ENCODE measurements around the gene LRMDA. TPM values are rescaled to one million over a fixed set of nuclear protein-coding genes. Genes with fewer than 3 reads are reported as not detected.

LRMDA gene
- total RNA-seq, 4 donors from 2014 or later = 2.2 to 7.8 (median 4.5) TPM

- Histone ChIP-seq H3K4me1 (no peaks in the 10 kb centered on the region), H3K4me3 (no peak overlapping the region), H3K9me3 (no peaks in the 10 kb centered on the region), H3K27me3 (no peaks in the 10 kb centered on the region), H3K27ac (peak overlapping the region in 2 of 4 donors; percentile 31 to 45), H3K36me3 (no peaks in the 10 kb centered on the region)
- no peak for DNase-seq
- 68 to 83% methylated on average over 2 to 8 of the region's 8 CpGs for WGBS, 2 donors (ENCODE audit: low coverage in 1 of 2)
- TF ChIP-seq POLR2AphosphoS5 (IDR thresholded peaks at IDR 0.05) (no peak), EP300 (IDR thresholded peaks at IDR 0.05; ENCODE audit: low read depth) (no peak), POLR2A (IDR thresholded peaks at IDR 0.05) (no peak)
- TF ChIP-seq, protein P1, sequence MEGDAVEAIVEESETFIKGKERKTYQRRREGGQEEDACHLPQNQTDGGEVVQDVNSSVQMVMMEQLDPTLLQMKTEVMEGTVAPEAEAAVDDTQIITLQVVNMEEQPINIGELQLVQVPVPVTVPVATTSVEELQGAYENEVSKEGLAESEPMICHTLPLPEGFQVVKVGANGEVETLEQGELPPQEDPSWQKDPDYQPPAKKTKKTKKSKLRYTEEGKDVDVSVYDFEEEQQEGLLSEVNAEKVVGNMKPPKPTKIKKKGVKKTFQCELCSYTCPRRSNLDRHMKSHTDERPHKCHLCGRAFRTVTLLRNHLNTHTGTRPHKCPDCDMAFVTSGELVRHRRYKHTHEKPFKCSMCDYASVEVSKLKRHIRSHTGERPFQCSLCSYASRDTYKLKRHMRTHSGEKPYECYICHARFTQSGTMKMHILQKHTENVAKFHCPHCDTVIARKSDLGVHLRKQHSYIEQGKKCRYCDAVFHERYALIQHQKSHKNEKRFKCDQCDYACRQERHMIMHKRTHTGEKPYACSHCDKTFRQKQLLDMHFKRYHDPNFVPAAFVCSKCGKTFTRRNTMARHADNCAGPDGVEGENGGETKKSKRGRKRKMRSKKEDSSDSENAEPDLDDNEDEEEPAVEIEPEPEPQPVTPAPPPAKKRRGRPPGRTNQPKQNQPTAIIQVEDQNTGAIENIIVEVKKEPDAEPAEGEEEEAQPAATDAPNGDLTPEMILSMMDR (IDR thresholded peaks at IDR 0.05) = no peak
- in situ Hi-C loops (cut with MboI; ENCODE audit: low pct_ligation_motif_present in 1 of 4, low pct_unique_long_range_greater_than_20kb in 1 of 4, low sequenced_read_pairs in 3 of 4) = loop anchor here in 2 of 4 donors (25.0 kb wide), 1 partner anchor 221 kb away; the partner anchor contains the start of gene ZNF503 (in 2 of the 2)
- intact Hi-C loops (cut with DNase I; ENCODE audit: low total_unique reads) = no loop called here
These were observed 201.5 kb downstream of the LRMDA start for GRCh38 chr10:75632805-75633462.

GRCh38 chr10:75633568-75633967, 202.1 kb downstream of the LRMDA start:
- Histone ChIP-seq H3K27ac (no peak overlapping the region), H3K4me1 (no peaks in the 10 kb centered on the region), H3K27me3 (no peaks in the 10 kb centered on the region), H3K36me3 (no peaks in the 10 kb centered on the region), H3K9me3 (no peaks in the 10 kb centered on the region), H3K4me3 (no peak overlapping the region)
- no peak for TF ChIP-seq POLR2A (IDR thresholded peaks at IDR 0.05)
- TF ChIP-seq, protein P1 (IDR thresholded peaks at IDR 0.05) = no peak
- intact Hi-C loops (cut with DNase I; ENCODE audit: low total_unique reads) = no loop called here
- in situ Hi-C loops (cut with MboI; ENCODE audit: low pct_ligation_motif_present in 1 of 4, low pct_unique_long_range_greater_than_20kb in 1 of 4, low sequenced_read_pairs in 3 of 4) = loop anchor here in 2 of 4 donors (25.0 kb wide), 1 partner anchor 221 kb away; the partner anchor contains the start of gene ZNF503 (in 2 of the 2)
- 63 to 68% methylated on average over 2 of the region's 2 CpGs for WGBS, 2 donors (ENCODE audit: low coverage in 1 of 2)
- no peak for DNase-seq

DNA sequence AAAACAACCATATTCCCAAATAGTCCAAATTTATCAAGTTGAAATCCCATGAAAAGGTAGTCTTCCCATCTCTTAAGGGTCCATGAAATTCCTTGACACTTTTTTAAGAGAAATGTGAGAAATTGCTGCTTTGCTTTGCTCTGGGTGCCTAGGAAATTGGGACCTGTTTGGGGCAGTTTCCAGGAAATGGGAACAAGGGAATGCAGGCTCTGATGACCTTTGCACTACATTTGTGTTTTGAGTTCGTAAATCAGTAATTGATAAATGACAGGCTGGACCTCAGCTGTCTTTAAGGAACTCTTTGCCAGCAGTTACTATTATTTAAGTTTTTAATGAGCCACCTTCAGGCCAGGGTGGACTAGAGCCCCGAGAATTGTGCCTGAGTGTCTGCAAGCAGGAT, 203.5 kb downstream of the LRMDA start:
- no peaks in the 10 kb centered on the region for H3K27me3 ChIP-seq
- H3K27ac ChIP-seq = no peak overlapping the region
- DNase-seq = no peak
- no peaks in the 10 kb centered on the region for H3K36me3 ChIP-seq
- no peaks in the 10 kb centered on the region for H3K9me3 ChIP-seq
- no peaks in the 10 kb centered on the region for H3K4me1 ChIP-seq
- in situ Hi-C loops (cut with MboI; ENCODE audit: low pct_ligation_motif_present in 1 of 4, low pct_unique_long_range_greater_than_20kb in 1 of 4, low sequenced_read_pairs in 3 of 4) (loop anchor here in 2 of 4 donors (25.0 kb wide), 1 partner anchor 223 kb away; the partner anchor contains the start of gene ZNF503 (in 2 of the 2)), intact Hi-C loops (cut with DNase I; ENCODE audit: low total_unique reads) (no loop called here)
- no peak overlapping the region for H3K4me3 ChIP-seq
- WGBS, 2 donors (ENCODE audit: low coverage in 1 of 2) = 74 to 100% methylated on average over 1 to 2 of the region's 2 CpGs
- no peak for TF ChIP-seq EP300 (IDR thresholded peaks at IDR 0.05; ENCODE audit: low read depth)
- TF ChIP-seq, protein P1 (IDR thresholded peaks at IDR 0.05) = no peak

GRCh38 chr10:75638752-75639151, 207.3 kb downstream of the LRMDA start:
- in situ Hi-C loops (cut with MboI; ENCODE audit: low pct_ligation_motif_present in 1 of 4, low pct_unique_long_range_greater_than_20kb in 1 of 4, low sequenced_read_pairs in 3 of 4) = loop anchor here in 2 of 4 donors (25.0 kb wide), 1 partner anchor 226 kb away; the partner anchor contains the start of gene ZNF503 (in 2 of the 2)
- TF ChIP-seq EP300 (IDR thresholded peaks at IDR 0.05; ENCODE audit: low read depth) = no peak
- TF ChIP-seq, protein P1 (IDR thresholded peaks at IDR 0.05) = no peak
- TF ChIP-seq POLR2AphosphoS5 (IDR thresholded peaks at IDR 0.05) = no peak
- no peak for TF ChIP-seq POLR2A (IDR thresholded peaks at IDR 0.05)
- DNase-seq = no peak
- Histone ChIP-seq H3K36me3 (no peaks in the 10 kb centered on the region), H3K27ac (no peak overlapping the region), H3K4me3 (no peak overlapping the region), H3K9me3 (no peaks in the 10 kb centered on the region), H3K4me1 (peaks cover 0 to 14% (median 2%) of the 10 kb centered on the region in 4 donors), H3K27me3 (no peaks in the 10 kb centered on the region)
- intact Hi-C loops (cut with DNase I; ENCODE audit: low total_unique reads) = no loop called here
- 70 to 75% methylated on average over 2 of the region's 2 CpGs for WGBS, 2 donors (ENCODE audit: low coverage in 1 of 2)

Measured in transverse colon (tissue), 4 donors.